NCI-H2196 (cell line): ENCODE data around the gene RAD9A.

Source experiments
- DNase-seq: peaks from one replicate; lab custom pipeline; 2025; ENCODE audit not compliant: unreplicated experiment; lab: John Stamatoyannopoulos, UW

RAD9A gene

DNA sequence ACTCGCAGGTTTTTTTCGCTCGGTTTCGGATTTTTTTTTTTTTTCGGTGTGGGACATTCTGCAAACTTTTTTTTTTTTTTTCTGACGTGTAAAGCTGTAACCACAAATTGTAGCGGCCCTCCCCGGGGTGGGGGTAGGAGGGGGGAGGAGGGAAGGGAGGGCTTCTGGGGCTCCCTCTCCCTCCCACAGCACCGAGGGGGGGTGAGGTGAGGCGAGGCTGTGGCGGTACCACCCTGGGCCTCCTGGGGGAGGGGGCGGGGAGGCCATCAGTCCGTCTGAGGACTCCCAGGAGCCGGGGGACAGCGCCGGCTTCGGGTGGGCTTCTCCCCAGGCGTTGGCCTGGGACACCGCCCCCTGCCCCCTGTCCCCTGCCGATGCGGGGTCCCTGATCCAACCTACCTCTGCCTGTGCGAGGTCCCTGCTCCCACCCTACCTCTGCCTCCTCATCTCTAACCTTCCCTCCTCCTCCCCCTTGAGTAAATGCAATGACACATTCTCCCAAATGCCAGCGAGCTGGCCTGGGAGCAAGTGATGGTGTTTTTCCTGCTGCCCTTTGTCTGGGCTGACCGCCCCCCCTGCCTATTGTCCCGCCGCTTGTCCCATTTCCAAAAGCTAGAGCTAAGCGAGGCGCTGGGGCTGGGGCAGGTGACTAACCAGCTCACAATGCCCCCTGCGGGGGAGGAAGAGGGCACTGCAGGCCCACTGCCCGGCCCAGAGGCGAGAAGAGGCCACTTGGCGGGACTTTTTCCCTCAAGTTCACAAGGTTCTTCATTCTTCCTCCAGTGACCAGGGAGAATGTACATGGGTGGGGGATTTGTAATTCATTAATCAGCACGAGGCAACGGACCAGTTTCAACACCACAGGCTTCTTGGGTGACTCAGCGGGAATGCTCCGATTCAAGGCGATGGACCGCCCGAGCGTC is 17.9 kb upstream of the RAD9A start:
- no peak for DNase-seq

DNA sequence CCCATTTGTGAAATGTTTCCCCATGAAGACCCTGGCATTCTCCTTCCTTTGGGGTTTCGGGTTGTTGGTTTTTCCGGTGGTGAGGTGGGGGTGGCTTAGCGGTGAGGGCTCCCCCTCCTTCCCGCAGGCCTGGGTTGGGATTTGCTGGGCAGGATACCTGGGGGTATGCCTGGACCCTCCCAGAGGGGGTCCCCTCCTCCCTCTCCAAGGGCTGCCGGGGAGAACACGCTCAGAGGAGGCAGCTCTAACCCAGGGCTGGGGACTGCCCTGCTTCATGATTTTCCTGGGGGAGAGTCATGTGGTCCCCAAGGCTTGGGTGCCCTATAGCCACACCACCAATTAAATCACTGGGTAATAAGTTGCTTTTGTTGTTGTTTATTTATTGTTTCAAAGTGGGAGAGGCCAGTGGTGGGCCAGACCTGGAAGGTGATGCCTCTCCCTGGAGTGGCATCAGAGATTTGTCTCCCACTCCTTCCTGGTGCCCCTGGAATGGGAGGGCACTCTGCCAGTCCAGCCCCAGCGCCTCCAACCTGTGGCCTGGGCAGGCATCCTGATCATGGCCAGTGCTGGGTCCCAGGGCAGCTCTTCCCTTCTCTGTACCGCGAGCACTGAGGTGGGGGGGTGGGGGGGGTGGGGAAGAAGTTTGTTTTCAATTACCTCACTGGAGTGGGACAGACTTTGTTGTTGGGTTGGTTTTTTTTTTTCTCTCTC is 17.1 kb upstream of the RAD9A start:
- DNase-seq = no peak

DNA sequence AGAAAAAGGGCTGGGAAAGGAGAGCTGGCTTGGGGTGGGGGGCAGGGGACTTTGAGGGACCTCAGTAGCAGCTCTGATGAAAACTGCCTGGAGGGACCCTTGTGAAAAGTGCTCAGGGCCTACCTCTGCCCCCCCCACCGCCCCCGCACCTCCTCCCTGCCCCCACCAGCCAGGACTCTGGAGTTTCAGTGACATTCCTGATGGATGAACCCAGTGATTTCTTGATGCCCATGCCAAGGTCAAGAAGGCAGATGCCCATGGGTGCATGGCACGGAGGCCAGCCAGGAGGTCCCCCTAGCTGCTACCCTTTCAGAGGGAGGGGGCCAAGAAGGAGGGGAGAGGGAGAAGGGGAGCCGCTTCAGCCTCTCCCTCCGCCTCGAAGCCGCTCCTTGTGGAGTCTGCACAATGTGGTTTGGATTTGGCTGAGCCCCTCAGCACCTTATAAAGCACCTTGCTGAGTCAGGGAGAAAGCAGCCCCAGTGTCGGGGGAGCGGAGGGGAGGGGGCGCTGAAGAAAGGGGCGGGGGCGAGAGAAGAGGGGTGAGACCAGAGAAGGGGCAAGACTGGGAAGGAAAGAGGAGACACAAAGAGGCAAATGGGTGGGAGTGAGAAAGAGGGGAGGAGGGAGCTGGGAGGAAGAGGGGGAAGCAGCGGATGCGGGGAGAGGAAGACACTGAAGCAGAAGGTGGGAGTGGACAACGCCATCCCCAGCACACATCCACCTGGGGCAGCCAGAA is 16.3 kb upstream of the RAD9A start:
- DNase-seq = no peak

DNA sequence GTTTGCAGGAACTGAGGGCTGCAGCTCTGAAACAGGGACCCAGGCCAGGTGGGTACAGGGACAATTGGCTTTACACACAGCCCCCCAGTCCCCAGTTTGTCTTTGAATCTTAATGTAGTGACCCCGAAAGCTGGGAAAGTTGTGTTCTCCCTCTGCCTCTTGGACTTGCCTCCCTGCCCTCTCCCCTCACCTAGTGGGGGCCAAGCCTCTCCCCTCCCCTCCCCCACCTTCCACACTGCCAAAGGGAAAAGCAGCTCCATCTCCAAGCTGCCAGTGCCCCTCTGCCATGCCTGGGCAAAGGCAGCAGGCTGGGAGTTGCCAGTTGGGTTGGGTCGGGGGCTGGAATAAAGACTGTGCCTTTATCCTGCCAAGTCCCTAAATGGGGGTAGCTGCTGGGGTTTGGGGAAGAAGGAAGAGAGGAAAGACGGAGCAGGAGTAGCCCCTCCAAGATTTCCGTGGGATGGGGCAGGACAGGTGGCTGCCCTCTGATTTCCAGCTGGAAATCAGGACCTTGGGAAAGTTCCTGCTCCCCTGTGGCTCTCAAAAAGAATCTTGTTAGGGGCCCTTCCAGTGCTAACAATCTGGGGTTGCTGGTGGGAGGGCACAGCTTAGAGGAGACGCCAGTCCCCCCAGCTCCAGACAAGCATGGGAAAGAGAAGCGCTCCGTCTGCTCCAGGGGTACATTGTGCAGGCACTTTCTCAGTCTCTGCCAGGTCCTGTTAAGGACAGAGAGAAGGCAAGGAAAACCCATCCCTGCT is 15.5 kb upstream of the RAD9A start:
- DNase-seq = no peak

DNA sequence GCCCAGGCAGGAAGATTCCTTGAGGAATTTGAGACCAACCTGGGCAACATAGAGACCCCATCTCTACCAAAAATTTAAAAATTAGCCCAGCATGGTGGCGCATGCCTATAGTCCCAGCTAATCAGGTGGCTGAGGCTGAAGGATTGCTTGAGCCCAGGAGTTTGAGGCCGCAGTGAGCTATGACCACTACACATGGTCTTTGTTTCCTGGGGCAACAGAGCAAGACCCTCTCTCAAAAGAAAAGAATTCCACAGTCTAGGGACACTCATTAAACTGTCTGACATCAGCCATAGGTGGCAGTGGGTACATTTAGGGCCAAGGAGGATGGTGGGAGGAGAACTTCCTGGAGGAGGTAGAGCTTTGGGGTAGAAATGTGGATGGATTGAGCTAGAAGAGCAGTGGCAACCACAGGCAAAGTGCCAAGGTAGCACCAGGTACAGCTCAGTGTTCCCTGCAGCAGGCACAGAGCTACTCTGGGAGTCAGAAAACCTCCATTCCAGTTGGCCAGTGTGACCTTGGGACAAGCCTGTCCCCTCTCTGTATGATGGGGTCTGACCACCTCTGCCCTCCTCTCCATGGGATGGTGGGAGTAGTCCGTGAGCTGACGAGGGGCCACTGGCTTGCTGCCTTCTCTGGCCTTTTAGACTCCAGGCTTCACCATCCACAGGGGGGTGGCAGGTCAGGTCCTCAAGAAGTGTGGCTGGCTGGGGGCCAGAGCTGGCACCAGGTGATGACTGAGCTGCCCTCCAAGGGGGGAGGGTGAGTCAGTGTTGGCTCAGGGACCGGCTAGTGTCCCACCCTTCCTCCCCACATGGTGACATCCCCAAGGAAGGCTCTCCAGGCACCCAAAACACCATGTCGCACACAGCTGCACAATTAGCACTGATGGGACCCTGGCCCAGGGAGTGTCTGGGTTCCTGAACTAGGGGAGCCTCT is 14.6 kb upstream of the RAD9A start:
- DNase-seq = peak; percentile 38

DNA sequence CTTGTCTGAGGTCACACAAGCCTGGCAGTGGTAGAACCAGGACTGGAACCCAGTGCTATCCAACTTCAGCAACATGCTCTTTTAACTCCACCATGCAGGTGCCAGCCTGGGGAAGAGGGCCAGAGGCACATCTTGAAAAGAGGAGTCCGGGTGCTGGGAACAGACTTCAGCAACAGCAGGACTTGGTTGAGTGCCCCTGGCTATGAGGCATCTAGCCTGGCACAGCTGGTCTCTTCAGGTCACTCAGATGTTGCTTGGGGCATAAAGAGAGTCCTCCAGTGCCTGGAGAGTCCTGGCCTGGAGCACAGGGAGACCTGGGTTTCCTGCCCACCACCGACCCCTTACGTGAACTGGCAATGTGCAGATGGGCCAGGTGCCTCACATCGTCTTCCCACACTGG is 13.2 kb upstream of the RAD9A start:
- no peak for DNase-seq

DNA sequence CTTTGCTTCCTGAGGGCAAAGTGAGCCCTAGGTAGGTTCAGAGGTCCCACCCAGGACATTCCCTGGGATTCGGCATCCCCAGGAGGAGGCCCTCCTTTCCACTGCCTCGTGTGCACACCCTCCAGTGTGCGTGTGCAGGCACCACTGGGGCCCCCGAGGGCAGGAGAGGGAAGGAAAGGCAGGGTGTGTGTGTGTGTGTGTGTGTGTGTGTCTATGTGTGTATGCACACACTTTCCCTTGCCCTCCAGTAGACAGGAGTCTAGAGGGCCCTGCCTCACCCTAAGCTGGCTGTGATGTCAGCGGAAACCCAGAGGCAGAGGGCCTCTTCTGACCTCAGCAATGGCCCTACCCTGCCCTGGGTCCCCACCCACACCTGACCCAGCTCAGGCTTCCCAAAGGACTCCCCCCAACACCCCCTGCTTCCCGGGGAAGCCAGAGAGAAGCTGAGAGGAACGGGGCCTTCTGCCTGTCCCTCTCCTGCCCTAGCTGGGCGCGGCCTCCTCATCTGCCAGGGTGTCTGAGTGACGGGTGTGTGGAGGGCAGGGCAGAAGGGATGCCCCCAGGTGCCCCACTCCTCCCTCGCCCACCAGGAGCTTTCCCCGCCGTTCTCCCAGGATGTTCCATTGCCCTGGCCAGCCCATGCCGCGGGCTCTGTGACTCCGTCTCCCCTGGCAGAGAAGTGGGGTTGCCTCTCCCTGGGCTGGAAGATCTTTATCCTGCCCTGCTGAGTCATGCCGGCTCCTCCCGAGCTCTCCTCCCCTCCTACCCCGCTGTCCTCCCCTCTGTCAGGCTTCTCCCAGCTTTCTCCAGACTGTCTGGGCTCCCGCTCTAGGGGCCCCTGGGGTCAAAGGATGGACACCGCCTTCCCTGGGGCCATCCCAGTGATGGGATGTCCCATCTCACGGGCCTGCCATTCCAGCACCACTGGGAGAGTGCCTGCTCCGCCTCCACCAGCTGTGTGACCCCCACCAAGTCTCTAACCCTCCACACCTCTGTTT is 12.4 kb upstream of the RAD9A start:
- no peak for DNase-seq

DNA sequence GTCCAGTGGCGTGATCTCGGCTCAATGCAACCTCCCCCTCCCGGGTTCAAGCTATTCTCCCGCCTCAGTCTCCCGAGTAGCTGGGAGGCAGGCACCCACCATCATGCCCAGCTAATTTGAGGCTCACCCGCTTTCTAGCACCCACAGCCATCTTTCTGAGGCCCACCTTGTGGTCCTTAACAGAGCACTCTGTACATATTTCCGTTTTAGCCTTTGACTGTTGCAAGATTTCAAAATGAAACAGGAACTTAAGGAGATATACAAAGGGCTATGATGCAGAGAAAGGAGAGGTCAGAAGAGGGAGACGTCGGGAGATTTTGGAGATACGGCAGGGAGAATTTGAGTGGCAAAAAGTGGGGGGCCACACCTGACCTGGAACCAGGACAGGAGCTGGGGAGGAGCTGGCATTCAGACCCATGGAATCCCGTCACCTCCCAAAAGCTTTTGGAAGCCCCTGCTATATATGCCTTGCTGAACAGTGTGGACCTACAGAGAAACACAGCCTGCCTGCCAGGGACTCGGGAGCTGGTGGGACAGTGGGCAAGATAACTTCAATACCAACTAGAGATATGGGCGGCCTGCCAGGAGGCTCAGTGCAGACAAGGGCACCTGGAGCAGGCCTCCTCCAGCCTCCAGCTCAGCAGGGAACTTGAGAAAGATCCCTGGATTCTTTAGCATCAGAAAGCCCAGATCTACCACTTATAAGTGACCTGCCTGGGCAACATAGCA is 10.4 kb upstream of the RAD9A start:
- DNase-seq = no peak

DNA sequence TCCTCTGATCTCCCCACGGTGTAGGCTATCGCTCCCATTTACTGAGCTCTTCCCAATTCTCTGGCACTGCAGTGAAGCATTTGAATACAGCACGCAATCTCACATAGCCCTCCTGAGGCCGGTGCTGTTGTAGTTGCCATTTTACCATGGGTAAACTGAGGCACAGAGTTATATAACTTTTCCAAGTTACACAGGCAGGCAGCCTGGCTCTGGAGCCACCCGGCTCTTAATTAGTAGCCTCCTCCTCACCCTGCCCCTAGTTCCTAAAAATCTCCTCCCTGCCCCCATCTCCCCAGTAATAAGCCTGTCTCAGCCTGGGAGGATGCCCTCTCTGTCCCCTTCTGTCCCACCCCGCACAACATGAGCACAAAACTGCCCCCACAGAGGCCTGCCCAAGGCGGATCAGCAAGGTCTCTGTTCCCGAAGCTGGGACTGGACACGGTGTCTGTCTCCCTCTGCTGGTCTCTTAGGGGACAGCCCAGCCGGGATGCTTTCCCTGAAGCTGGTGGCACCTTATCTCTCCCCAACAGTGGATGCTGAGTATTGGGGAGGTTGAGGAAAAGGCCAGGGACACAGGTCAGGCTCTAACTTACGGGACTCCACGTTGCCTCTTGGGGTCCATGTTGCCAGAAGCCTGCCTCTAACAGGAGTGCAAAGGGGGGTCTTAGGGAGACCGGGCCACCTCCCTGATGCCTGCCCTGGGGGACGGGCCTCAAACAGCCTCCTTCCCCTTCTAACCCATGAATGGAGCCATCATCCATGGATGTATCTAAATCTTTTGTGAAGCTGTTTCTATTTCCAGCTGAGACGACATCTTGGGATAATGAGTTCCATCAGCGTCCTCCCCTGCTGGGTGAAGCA is 9.3 kb upstream of the RAD9A start:
- peak; percentile 74 for DNase-seq

DNA sequence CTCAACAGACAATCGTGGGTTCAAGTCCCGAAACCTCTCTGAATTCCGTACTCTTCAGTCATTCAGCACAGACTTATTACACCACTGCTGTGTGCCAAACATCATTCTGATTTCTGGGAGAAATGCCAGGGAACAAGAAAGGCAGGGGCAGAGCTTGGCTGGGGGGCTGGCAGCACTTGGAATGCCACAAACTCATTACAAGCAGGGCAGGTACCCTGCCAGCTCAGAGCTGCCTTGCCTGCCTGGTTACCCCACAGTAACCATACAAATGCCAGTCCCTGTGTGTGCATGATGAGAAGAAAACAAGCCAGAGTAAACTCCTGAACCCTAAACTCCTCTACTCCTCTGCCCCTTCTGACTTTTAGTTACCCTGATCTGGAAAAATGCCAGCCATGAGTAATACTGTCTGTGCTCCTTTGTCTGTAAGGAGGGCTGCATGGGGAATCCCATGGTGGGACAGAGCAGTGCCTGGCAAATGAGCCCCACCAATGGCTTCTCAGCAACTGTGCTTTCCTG is 6.9 kb upstream of the RAD9A start:
- DNase-seq = peak; percentile 20

DNA sequence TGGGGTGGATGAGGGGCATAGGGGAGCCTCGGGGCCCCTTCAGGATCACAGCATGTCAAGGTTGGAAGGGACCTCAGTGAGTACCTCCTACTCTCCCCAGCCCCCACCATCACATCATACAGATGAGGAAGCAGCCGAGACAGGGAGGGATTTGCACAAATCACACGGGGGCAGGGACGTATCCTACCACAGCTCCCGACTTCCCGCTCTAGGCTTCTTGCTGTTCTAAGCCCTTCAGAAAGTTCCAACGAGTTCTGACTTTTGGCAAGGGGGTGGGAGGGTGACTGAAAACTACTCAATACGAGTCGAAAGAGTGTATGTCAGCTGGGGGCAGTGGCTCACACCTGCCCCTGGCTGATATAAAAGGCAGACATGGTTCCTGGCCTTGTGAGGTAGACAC is 4.7 kb upstream of the RAD9A start:
- no peak for DNase-seq

DNA sequence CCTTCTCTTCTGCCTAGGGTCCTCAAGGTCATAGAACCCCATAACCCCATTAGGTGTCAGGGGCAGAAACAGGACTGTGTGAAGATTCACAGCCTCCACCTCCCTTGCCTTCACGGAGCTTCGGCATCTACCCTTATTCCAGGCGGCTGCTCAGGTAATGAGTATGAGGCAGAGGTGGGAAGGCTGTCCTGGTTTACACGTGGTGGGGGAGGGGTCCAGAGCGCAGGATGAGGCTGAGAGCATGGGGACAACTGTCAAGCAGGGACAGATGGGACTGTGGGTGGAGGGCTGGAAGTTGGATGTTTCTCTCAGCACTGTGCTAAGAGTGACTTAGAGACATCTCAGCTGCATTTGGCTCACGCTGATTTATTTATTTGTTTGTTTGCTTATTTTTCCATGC is 4.3 kb upstream of the RAD9A start:
- DNase-seq = no peak

DNA sequence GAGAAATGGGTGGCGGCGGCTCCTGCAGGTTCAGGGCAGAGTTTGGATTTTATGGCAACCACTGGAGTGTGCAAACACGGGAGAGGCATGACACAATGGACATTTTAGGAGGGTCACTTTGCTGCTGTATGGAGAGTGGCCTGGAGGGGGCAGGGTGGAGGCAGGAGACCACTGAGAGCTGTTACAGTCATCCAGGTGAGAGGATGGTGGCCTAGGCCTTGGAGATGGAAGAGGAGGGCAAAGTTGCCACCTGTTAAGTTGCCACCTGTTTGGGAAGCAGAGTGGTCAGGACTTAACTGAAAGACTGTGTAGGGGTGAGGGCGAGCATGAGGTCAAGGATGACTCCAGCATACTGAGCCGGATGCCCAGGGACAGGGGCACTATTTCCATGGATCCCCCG is 2.3 kb upstream of the RAD9A start:
- DNase-seq = peak; percentile 34

DNA sequence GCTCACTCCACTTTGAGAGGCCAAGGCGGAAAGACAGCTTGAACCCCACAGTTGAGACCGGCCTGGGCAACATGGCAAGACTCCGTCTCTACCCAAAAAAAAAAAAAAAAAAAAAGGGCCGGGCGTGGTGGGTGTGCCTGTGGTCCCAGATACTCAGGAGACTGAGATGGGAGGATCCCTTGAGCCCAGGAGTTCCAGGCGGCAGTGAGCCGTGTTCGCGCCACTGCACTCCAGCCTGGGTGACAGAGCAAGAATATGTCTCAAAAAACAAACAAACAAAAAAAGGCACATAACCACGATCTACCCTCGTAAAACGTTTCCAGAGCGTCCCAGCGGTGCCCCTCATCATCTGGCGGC is 861 bp upstream of the RAD9A start:
- no peak for DNase-seq

DNA sequence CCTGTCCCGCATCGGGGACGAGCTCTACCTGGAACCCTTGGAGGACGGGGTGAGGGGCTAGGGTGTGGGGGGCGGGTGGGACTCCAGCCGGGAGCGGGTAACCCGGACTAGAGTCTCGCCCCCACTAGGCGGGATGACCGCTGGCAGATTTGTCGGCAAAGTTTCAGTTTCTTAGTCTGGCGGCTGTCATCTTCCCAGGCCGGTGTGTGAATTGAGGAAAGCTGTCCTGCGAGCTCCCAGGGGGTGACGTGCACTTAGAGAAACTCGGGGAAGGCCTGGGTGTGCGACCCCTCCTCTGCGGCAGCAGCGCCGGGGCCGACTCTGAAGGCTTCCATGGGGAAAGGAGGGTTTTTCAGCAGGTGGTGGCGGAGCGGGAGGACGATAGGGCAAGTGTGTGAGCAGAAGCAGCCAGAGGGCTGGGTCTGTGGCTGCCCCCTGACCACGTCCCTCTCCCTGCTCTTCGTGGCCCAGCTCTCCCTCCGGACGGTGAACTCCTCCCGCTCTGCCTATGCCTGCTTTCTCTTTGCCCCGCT is 463 bp downstream of the RAD9A start:
- no peak for DNase-seq

DNA sequence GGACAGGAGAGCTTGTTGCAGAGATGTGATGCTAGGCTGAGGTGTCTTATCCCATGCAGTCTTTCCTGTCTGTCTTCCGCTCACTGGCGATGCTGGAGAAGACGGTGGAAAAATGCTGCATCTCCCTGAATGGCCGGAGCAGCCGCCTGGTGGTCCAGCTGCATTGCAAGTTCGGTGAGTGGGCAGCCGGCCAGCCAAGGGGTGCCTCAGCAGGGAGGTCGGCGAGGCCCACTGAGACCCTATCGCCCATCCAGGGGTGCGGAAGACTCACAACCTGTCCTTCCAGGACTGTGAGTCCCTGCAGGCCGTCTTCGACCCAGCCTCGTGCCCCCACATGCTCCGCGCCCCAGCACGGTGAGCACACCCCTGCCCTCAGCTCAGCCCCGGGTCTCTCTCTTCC is 1.7 kb downstream of the RAD9A start:
- no peak for DNase-seq

DNA sequence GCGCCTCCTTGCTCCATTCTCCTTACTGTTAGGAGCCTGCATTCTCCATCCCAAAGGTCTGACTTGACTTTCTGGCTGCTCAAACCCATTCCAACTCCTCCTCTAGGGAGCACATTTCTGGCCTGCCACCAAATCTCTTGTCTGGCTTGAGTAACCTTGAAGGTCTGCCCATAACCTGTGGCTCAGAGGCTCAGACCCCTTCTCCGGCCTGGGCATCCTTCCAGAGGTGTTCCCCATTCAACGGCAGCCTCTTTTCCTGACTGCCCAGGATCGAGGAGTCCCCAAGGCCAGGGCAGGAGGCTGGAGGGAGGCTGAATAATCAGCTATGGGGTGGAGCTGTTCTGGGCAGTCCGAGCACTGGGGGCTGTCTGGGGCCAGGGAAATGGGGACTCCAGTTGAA is 2.2 kb downstream of the RAD9A start:
- DNase-seq = no peak
